ENCODE data around the gene TAF1B.

TAF1B gene

DNA sequence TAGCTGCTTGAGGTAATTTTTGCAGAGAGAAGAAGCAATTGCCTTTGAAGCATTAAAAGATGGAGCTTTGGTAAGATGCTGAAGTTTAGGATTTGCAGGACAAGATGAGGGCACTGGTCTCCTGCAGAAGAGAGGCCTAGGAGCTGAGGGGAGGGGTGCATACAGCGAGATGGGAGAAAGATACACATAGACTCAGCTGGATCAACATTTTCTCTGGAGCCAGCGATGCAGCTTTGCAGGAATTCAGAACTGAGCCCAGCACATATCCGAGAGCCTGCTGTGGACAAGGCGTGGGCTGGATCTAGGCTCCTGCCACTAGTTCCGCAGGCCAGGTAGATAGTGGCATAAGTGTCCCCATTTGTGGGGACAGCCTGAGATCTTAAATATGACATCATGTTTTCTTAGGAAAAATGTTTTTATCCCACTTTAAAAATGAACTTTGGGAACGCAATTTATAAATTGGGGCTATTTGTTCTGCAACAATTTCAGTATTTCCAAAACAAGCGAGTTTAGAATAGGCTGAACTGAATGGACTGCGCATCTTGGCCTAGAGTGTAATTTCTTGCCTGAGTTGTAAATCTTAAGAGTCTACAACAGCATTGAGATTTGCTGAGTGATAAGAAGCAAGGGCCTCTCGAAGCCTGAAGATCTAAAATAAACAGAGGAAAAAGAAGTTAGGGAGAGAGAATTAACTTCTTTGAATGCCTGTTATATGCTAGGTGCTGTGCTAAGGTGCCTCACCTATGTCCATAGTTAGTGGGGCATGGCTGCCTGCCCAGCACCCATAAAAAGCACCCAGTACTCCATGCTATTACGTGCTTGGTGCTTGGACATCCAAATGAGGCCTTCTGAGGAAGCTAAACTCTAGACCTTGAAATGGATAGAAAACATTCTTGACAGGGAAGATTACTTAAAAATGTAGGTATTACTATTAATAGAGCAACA lies 125.6 kb downstream of the TAF1B start:
- no peak for DNase-seq

GRCh38 chr2:9970200-9971044 lies 127.1 kb downstream of the TAF1B start:
- no peak for DNase-seq

DNA sequence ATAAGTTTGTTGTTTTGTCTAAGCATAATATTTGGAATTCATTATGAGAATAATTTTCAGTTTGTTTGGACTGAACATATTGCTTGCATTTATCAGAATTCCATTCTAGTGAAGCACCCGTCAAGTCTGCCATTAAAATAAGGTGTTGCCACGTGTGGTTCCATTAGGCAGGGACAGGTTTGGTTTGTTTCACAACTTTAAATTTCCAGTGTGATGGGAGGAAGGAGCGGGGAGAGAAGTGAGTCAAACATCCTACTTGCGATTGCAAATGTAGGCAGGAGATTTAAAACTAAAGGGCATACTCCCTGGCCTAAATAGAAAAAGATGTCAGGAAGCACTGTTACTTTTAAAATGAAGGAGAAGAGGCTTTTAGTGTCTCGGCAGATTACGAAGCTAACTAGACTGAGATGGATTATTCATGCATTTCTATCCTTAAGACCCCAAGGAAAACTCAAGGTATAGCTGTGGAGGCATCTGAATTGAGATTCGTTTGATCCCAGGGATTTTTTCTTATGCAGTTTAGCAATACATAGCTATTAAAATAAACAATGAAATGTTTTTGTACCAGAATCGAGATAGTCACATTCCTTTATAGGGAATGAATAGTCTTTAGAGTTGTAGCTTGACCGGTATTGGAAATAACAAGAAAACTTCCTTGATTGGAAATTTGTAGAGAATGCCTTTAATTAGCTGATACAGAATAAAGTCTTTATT lies 128.0 kb downstream of the TAF1B start:
- DNase-seq = no peak

- DNase-seq = no peak
Measured at GRCh38 chr2:9971890-9972289, 128.6 kb downstream of the TAF1B start.

GRCh38 chr2:9972621-9973479 lies 129.6 kb downstream of the TAF1B start:
- DNase-seq = no peak

DNA sequence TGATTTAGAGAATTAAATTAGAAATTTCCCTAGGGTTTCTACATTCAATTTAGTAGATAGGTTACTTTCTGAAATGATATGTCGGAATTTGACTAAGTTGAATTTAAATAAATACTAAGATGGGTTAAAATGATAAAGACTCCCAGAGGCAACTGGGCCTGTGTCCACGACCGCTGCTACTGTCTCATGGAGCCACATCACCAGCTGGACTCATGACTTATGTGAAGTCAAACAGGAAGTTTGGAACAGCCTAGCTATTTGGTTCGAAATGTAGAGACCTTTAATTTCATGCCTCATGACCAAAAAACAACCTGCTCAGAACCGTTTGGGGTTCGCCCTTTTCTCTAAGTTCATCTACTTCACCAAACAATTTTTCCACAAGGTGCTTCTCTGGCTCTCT lies 130.4 kb downstream of the TAF1B start:
- no peak for DNase-seq

DNA sequence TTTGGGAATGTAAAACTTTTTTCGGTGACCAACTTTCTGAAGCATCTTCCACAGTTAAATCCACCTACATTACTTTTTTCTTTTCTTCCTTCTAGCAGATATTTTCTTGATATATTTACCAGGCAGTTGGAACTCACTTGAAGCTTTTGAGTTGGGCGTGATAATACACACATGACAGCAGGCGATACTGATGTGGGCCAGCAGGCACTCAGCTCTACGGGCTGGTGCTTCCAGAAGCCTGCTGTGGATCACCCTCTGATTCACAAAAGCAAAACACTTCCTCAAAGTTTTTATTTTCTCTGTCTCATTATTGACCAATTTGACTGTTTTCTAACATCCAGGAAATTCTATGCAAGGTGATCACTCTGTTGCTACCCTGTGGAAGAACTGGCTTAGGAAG lies 131.1 kb downstream of the TAF1B start:
- no peak for DNase-seq

- DNase-seq = no peak
Measured at GRCh38 chr2:9975328-9975727, 132.1 kb downstream of the TAF1B start.

GRCh38 chr2:9975805-9976447 lies 132.7 kb downstream of the TAF1B start:
- DNase-seq = no peak

GRCh38 chr2:9979977-9980376 lies 136.7 kb downstream of the TAF1B start:
- DNase-seq = no peak

- no peak for DNase-seq
Measured at GRCh38 chr2:9980520-9980919, 137.2 kb downstream of the TAF1B start.

DNA sequence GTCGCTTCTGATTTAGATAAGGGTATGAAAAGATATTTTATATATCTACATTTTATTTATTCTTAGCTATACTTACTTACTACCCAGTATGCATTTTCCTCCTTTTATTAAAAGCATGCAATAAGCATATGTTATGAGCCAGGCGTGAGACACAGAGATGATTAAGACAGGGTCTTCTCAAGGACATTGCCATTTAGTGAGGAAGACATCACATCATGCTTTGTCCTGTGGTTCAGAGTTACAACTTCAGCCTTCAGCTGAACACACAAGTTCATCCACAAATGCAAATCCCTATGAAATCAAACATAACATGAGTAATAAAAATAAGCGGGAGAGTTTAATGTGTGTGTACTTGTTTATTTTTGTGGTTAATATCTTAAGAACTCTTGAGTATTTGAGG lies 138.4 kb downstream of the TAF1B start:
- DNase-seq = no peak

- no peak for DNase-seq
Measured at GRCh38 chr2:9982248-9982647, 139.0 kb downstream of the TAF1B start.

- no peak for DNase-seq
Measured at GRCh38 chr2:9982891-9983290, 139.6 kb downstream of the TAF1B start.

DNA sequence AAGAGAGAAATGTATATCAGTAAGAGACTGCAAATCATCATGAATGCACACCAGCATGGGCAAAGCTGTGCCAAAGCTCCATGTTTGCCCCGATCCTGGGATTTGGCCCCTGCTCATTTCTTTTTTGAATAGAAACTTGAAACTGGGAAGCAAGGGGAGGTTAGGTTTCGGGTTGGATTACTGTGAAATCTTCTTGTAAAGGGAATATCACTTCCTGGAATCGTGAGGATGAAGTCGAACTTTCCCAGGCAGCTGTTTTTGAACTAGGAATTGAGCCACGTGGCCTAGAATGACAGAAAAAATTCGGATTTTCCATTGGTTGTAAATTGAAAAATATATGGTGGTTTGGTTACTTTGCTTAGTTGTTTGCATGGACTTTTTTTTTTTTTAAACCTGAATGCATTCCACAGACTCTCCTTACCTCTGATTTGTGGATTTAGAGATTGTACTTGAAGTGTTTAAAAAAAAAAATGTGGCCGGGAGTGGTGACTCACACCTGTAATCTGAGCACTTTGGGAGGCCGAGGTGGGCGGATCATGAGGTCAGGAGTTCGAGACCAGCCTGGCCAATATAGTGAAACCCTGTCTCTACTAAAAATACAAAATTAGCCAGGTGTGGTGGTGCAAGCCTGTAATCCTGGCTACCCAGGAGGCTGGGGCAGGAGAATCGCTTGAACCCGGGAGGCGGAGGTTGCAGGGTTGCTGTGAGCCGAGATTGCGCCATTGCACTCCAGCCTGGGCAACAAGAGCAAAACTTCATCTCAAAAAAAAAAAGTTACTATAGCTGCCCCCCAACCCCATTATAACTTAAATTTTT lies 140.3 kb downstream of the TAF1B start:
- no peak for DNase-seq
